ENCODE measurements around the gene MICAL3.
"Not testable (repeated sequence)": the region's sequence is repeated elsewhere in the genome, so short reads cannot be mapped to it uniquely, and the experiment has no call there.

The MICAL3 gene

GRCh38 chr22:18031695-18032454 is 7.5 kb upstream of the MICAL3 start:
- no peak for DNase-seq

GRCh38 chr22:18029686-18030267 is 5.4 kb upstream of the MICAL3 start:
- DNase-seq, result no peak

- no peak for DNase-seq
These were observed 4.6 kb upstream of the MICAL3 start for GRCh38 chr22:18028817-18029527.

GRCh38 chr22:18025898-18026297 is 1.5 kb upstream of the MICAL3 start:
- not testable (repeated sequence) for DNase-seq

- no peak for DNase-seq
These were observed 777 bp upstream of the MICAL3 start for GRCh38 chr22:18024956-18025720.

- peak; percentile 39 to 47 for DNase-seq
These were observed 669 bp downstream of the MICAL3 start for GRCh38 chr22:18023509-18024275.

GRCh38 chr22:18022876-18023275 is 1.5 kb downstream of the MICAL3 start:
- DNase-seq, result no peak

- DNase-seq, result no peak
These were observed 2.9 kb downstream of the MICAL3 start for GRCh38 chr22:18021431-18021830.

- not testable (repeated sequence) for DNase-seq
These were observed 3.6 kb downstream of the MICAL3 start for GRCh38 chr22:18020743-18021142.

- DNase-seq, result no peak
These were observed 10.4 kb downstream of the MICAL3 start for GRCh38 chr22:18013947-18014346.

GRCh38 chr22:18013436-18013835 is 10.9 kb downstream of the MICAL3 start:
- no peak for DNase-seq

GRCh38 chr22:18012531-18012930 is 11.8 kb downstream of the MICAL3 start:
- DNase-seq, result no peak

- no peak for DNase-seq
These were observed 14.1 kb downstream of the MICAL3 start for GRCh38 chr22:18010266-18010665.

- DNase-seq, result no peak
These were observed 16.2 kb downstream of the MICAL3 start for GRCh38 chr22:18008136-18008535.

GRCh38 chr22:18005201-18005926 is 19.0 kb downstream of the MICAL3 start:
- peak; percentile 19 to 35 for DNase-seq

- DNase-seq, result not testable (repeated sequence)
These were observed 22.5 kb downstream of the MICAL3 start for GRCh38 chr22:18001894-18002315.

GRCh38 chr22:18001040-18001893 is 23.1 kb downstream of the MICAL3 start:
- peak; percentile 97 to 98 for DNase-seq

GRCh38 chr22:18000441-18001039 is 23.8 kb downstream of the MICAL3 start:
- no peak for DNase-seq

GRCh38 chr22:17999851-18000250 is 24.5 kb downstream of the MICAL3 start:
- DNase-seq, result no peak

GRCh38 chr22:17998913-17999312 is 25.4 kb downstream of the MICAL3 start:
- no peak for DNase-seq
